ENCODE measurements around the gene RAB5B.

The RAB5B gene, protein sequence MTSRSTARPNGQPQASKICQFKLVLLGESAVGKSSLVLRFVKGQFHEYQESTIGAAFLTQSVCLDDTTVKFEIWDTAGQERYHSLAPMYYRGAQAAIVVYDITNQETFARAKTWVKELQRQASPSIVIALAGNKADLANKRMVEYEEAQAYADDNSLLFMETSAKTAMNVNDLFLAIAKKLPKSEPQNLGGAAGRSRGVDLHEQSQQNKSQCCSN

DNA sequence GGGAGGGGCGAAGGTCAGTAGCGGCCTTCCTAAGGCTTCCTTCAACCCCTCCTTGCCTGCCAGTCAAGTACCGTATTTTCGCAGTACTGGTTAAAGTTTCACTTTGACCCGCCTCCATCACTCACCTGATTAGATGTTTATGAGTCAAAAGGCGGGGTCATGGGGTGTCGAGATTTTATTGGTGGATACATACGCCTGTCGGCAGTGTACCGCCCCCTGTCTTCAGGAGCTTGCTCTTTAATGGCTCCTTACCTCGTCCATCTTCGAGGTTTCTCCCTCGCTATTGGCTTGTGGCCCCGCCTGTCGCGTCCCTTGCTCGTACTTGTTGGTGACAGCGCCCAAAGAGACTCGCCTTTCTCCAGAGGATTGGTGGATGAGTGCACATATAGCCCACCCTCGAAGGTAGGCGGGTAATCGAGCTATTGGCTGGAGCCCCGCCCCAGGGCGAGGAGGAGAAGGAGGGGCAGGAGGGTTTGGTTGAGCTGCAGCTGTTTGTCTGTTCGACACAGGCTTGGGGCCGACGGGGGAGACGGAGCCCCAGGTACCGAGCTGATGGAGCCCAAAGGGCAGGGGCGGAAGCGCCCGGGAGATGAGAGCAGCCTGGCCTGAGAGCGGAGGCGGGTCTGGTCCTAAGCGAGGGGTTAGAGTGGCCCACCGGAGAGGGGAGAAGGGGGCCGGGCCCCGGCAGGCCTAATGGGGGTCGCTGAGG, at the start of gene RAB5B:
TSS of gene RAB5B (plus strand) at position 480 of the 709 bp plus-strand sequence. CDS start 12,883 bp downstream, outside the sequence.
- peak; percentile 97 for DNase-seq (ENCODE audit: low spot score)

DNA sequence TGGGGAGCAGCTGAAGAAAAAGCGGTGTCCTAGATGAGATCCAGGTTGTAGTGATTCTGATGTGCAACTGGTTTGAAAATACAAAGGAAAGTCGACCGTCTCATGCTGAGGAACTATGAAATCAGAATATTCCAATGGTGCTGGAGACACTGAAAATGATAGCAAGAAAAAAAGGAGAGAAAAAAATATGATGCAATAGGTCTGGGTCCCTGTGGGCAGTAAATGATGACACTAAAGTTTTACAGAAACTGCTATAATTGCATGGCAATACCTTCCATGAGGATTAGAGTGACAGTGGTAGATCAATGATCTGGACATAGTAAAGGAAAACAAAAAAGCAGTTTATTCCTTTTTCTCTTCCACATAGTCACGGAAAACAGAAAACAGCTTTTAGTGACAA, 48.5 kb upstream of the RAB5B start:
- DNase-seq (ENCODE audit: low spot score), result no peak

DNA sequence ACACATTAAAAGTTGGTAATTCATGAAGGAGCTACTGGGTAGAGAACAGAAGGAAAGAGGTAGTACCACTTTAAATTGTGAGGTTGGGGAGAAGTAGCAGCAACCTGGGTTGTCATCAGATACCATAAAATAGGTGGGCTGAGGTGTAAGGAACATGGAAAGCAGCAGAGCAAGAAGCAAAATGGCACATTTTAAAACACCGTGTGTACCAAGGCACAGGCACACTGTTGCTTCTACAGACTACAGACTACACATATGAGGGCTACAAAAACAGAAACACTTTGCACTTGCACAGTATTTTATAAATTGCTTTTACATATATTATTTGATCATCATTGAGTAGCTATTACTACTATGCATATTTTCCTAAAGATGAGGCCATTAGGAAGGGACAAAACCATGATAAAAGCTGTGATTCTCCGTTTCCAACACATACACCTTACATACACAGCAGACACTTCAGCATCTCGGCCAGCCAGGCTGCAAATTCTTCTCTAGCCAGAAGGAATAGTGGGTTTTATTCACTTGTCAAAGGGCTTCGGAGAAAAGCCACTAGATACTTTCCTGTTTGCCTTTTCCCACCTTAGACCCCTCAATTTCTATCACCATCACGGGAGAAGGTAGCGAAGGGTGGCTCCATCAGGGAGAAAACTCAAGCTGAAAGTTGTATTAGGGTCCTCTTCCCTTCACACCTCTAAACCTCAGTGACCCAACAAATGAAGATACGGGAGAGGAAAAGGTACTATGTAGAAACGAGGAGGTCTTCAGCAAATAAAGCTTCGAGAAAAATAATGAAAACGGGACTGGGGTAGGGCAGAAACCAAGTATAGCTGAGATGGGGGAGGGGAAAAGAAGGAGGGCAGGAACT, 47.8 kb upstream of the RAB5B start:
- DNase-seq (ENCODE audit: low spot score), result no peak

DNA sequence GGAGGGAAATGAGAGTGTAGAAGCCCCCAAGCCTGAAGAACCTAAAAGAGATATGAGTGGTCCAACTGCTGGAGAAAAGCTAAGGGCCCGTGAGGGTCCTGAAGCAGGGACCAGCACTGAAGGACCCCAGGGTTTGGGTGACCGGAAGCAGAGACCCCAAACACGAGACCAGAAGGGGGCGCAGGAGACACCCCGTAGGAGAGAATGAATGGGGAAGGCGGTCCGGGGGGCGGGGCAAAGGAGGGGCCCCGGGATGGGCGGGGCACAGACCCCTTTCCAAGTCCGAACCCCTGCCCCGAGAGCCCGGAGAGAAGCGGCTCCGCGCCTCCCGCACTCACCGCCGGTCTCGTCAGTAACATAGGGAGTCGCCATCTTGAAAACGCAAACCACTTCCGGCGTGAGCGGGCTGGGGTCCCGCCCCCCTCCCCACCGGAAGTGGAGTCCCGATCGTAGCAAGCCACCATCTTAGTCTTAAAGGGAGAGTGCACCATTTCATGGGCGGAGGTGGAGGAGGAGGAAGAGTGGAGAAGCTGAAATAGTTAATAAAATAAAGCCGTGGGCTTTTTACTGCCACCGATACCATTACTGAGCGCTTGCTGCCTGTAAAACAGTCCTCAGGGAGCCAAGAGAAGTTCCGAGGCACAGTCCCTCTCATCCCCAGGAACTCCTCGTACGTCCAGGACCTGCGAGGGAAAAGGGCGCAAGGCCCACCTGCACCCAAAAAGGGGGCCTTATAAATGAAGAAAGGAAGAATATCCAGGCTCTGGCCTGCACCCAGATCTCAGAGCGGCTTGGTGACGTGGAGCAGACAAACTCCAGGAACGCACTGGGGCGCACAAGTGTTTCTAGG, 46.9 kb upstream of the RAB5B start:
- DNase-seq (ENCODE audit: low spot score), result peak; percentile 95

DNA sequence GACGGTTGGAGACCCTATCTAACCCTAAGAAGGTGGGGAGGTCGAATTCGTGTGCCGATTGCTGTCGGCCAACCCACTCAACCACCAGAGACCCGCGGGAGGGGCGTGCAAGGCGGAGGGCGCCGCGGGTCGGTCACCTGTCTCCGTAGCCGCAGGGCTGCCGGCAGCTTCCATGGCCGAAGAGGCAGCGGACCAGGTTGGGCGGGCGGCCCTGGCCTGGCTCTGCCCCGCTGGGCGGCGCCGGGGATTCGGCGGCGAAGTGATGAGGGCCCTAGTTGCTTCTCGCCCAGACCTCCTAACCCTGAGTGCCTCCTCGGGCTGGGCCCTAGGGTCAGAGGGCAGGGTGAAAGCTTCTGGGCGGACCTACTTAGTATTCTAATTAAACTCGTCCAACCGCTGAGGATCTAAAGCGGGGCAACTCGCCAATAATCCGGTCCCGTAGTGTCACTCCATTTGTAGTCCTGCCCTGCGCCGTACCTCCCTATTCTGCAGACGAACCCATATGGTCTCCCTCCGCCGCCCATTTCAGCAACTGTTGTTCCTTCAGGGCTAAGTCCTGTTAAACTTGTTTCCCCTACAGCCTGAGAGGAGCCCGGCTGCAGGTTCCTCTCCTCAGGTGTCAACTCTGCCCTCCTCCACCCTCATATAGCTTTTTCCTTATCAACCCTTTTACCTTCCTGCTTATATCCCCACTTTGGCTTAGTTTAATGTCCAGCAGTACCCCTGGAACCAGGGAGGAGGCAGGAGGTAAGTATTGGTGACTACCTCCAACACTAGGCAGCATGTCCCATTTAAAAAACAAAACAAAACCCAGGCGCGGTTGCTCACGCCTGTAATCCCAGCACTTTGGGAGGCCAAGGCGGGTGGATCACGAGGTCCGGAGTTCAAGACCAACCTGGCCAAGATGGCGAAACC, 46.0 kb upstream of the RAB5B start, which contains the start of gene PYM1:
TSS of gene PYM1 (minus strand) at position 307 of the 915 bp plus-strand sequence. CDS start at position 174, 133 bp downstream.
- peak; percentile 65 for DNase-seq (ENCODE audit: low spot score)

GRCh38 chr12:55929306-55929791, 44.5 kb upstream of the RAB5B start:
- no peak for DNase-seq (ENCODE audit: low spot score)

- peak; percentile 78 for DNase-seq (ENCODE audit: low spot score)
Observed at GRCh38 chr12:55930771-55931316, 43.0 kb upstream of the RAB5B start, which contains the start of gene DGKA. DGKA (plus strand) TSS chr12:55931162; CDS start chr12:55936504, 5,342 bp downstream.

- DNase-seq (ENCODE audit: low spot score), result peak; percentile 36
Observed at GRCh38 chr12:55931317-55931779, 42.5 kb upstream of the RAB5B start.

DNA sequence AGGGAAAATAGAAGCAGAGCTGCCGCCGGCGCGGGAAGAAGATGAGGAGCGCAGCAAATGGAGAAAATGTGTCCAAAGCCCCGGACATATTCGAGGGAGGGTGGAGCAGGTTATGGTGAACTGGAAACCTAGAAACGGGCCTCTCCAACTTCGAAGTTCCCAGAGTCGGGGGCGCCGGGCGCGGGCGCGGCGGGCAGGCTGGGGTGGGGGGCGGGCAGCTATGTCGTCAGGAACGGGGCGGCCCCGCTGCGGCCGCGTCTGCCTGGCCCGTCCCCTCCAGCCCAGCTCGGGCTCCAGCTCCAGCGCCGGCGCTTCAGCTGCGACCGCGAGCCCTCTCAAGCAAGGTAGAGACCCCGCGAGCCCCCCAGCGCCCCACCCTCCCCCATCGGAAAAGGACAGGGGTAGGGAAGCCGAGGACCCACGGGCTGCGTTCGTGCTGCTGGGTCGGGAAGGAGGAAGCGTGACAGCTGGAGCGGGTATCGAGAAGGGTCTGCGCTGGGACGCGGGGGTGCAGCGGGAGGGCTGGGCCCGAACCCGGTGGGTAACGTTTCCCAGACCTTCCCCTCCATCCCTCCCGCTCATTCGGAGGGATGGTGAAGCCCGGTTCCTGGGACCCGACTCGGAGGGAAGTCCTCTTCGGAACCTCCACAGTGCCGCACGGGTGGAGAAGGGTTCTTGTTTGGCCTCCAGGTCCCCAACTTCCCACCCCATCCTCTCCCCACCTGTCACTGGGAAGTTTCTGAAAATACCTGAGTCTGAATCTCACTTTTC, 41.9 kb upstream of the RAB5B start:
- DNase-seq (ENCODE audit: low spot score), result peak; percentile 65

- no peak for DNase-seq (ENCODE audit: low spot score)
Observed at GRCh38 chr12:55932551-55932910, 41.3 kb upstream of the RAB5B start.

GRCh38 chr12:55933169-55933798, 40.6 kb upstream of the RAB5B start:
- DNase-seq (ENCODE audit: low spot score), result no peak

DNA sequence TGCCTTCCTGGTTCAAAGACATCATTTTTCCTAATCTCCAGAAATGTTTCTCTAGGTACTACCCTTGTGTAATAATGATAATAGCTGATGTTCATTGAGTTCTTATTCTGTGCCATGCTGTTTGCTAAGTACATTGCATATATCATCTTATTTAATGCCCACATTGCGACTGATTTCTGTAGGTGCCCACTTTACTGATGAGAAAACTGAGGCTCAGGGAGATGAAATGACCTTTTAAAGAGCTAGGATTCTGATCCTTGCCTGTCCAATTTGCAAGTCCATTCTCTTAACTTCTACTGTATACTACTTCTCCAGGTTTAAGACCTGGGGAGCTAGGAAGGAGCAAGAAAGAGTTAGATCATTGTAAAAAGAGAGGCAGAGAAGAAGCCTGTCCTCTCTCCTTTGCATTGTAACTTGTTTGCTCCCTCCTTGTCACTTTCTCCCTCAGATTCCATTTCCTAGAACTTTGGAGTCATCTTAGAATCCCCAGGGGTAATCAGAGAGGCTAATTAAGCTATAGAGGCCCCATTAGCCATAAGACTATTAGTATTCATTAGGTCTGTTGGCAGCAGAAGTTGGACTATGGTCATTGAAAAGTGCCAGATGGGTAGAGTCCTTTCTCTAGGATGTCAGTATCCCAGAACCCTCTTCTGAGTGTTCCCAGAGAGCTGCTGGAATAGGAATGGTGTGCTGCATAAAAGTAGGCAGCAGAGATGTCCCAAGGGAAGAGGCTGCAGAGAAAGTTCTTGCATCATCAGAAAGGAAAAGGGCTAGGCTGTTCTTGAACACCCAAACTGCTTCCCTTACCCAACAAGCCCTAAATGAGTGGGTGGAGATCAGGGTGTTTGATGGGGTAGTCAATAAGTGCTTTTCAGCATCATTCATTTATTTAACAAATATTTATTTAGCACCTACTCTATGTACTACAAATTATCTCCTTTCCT, 39.8 kb upstream of the RAB5B start:
- DNase-seq (ENCODE audit: low spot score), result peak; percentile 52

- no peak for DNase-seq (ENCODE audit: low spot score)
Observed at GRCh38 chr12:55934773-55935172, 39.1 kb upstream of the RAB5B start.

GRCh38 chr12:55935738-55936151, 38.1 kb upstream of the RAB5B start:
- DNase-seq (ENCODE audit: low spot score), result peak; percentile 31

DNA sequence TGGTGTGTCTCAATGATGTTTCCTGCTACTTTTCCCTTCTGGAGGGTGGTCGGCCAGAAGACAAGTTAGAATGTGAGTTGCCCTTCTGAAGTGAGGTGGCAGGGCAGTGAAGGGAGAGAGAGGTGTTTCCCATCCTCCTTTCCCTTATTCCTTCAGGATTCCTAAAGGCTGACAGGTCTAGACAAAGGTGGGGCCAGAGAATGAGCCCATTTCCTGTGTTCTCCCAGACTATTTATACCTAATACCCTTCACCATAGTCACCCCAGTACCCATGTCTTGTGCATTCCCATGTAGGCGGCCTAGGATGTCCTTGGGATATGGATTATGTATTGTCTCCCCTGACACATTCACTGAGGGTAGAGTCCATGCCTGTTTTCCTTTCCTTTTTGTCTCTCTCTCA, 35.9 kb upstream of the RAB5B start:
- no peak for DNase-seq (ENCODE audit: low spot score)

- no peak for DNase-seq (ENCODE audit: low spot score)
Observed at GRCh38 chr12:55938826-55939501, 34.9 kb upstream of the RAB5B start.

Data from hepatic stellate cell (primary cell).